22Rv1 (cell line): ENCODE results near the gene EVI2A.

Source experiments
- CTCF ChIP-seq: fragments of 450-650 bp; IDR thresholded peaks from 2 replicates; pipeline ENCODE4 v1.5.1; 2017; ENCODE audit warnings: mild to moderate bottlenecking
- ZFX ChIP-seq: fragments of 450-650 bp; IDR thresholded peaks from 2 replicates; pipeline ENCODE4 v1.6.1; 2017; ENCODE audit warnings: antibody characterized with exemption, borderline replicate concordance

- TF ChIP-seq CTCF (no peak), ZFX (no peak)
Measured at GRCh38 chr17:31318298-31318801, 3.1 kb downstream of the EVI2A start.
